ENCODE data around the gene CCDC88B.

The CCDC88B gene

GRCh38 chr11:64391839-64392238 is 51.8 kb downstream of the CCDC88B start:
- H3K4me3 ChIP-seq (ENCODE audit: low read depth, low read length): no peak overlapping the region
- TF ChIP-seq, protein P1, sequence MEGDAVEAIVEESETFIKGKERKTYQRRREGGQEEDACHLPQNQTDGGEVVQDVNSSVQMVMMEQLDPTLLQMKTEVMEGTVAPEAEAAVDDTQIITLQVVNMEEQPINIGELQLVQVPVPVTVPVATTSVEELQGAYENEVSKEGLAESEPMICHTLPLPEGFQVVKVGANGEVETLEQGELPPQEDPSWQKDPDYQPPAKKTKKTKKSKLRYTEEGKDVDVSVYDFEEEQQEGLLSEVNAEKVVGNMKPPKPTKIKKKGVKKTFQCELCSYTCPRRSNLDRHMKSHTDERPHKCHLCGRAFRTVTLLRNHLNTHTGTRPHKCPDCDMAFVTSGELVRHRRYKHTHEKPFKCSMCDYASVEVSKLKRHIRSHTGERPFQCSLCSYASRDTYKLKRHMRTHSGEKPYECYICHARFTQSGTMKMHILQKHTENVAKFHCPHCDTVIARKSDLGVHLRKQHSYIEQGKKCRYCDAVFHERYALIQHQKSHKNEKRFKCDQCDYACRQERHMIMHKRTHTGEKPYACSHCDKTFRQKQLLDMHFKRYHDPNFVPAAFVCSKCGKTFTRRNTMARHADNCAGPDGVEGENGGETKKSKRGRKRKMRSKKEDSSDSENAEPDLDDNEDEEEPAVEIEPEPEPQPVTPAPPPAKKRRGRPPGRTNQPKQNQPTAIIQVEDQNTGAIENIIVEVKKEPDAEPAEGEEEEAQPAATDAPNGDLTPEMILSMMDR (IDR thresholded peaks at IDR 0.05; ENCODE audit: insufficient read depth, low read depth, low read length, missing control alignments): no peak
- no peak for DNase-seq (ENCODE audit: low read depth)

DNA sequence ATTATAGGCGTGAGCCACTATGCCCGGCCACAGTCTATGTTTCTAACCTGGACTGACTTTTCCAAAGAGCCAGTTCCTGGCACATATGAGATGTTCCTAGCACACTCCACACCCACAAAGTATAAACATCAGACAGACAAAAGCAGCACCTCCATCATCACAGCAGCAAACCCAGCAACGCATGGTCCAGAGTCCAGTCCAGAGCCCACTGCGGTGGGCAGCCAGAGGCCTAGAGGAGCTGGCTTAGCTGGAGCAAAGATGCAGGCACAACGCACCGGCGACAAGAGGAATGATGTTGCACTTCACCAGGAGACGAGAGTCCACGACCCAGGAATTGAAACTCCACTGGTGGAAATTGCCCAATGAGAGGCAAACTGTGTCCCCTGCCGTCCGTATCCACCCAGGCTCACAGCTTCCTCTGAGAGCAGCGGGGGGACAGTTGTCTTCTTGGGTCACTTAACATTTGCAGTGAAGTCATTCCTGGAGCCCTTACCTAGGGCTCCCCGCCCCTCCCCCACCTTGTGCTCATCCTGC is 55.6 kb downstream of the CCDC88B start:
- no peak overlapping the region for H3K4me3 ChIP-seq (ENCODE audit: low read depth, low read length)
- TF ChIP-seq, protein P1 (IDR thresholded peaks at IDR 0.05; ENCODE audit: insufficient read depth, low read depth, low read length, missing control alignments): no peak
- DNase-seq (ENCODE audit: low read depth): no peak

- no peak overlapping the region for H3K4me3 ChIP-seq (ENCODE audit: low read depth, low read length)
- DNase-seq (ENCODE audit: low read depth): no peak
Measured at GRCh38 chr11:64396079-64396591, 56.1 kb downstream of the CCDC88B start.

DNA sequence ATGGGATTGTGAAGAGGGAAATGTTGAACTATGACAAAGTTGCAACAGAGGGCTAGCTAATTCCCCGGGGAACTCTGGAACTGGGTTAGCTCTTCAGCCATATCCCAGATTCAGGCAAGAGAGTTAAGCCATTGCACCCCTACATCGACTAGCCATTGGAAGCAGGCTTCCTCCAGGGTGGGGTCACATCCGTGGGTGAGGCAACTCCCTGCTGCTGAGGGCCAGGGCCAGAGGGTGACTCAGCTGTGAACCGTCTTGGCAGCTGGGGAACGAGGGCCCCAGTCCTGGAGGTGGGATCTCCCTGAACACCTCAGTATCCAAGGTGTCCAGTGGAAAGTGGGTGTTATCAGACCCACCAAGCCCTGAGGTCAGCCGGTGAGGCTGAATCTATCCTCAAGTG is 60.1 kb downstream of the CCDC88B start:
- no peak for DNase-seq (ENCODE audit: low read depth)
- TF ChIP-seq, protein P1 (IDR thresholded peaks at IDR 0.05; ENCODE audit: insufficient read depth, low read depth, low read length, missing control alignments): no peak
- H3K4me3 ChIP-seq (ENCODE audit: low read depth, low read length): no peak overlapping the region

More at GRCh38 chr11:64396079-64396591, 56.1 kb downstream of the CCDC88B start:
- TF ChIP-seq, protein P1 (IDR thresholded peaks at IDR 0.05; ENCODE audit: insufficient read depth, low read depth, low read length, missing control alignments): no peak

DNA sequence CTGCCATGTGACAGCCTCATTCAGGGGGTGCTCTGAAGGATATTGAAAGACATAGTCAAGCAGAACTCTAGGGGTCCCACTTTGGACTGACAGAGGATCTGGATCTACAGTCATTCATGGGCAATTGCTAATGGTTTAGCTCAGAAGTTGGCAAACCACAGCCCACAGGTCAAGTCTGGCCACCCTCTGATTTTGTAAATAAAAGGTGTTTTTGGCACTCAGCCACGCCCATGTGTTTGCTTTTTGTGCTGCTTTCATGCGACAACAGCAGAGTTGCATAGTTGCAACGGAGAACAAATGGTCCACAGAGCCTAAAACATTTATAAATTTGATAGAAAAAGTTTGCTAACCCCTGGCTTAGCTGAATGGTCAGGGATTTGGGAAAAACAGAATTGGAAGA is 60.7 kb downstream of the CCDC88B start:
- TF ChIP-seq, protein P1 (IDR thresholded peaks at IDR 0.05; ENCODE audit: insufficient read depth, low read depth, low read length, missing control alignments): no peak
- no peak overlapping the region for H3K4me3 ChIP-seq (ENCODE audit: low read depth, low read length)
- no peak for DNase-seq (ENCODE audit: low read depth)

DNA sequence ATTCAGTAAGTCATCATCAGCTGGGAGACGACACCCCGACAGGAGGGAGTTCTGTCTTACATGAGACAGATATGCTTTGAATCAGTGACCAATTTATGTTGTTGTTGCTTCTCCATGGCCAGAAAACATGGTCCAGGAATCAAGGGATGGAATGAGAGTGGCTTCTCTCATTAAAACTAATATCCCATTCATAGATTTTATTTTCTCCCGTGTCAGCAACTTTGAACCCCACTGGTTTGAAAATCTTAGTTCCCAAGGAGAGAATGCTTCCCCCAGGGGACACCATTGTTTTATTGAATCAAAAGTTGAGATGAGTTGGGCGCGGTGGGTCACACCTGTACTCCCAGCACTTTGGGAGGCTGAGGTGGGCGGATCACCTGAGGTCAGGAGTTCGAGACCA is 61.8 kb downstream of the CCDC88B start:
- TF ChIP-seq, protein P1 (IDR thresholded peaks at IDR 0.05; ENCODE audit: insufficient read depth, low read depth, low read length, missing control alignments): no peak
- no peak overlapping the region for H3K4me3 ChIP-seq (ENCODE audit: low read depth, low read length)
- no peak for DNase-seq (ENCODE audit: low read depth)

GRCh38 chr11:64403106-64403505 is 63.1 kb downstream of the CCDC88B start:
- no peak overlapping the region for H3K4me3 ChIP-seq (ENCODE audit: low read depth, low read length)
- TF ChIP-seq, protein P1 (IDR thresholded peaks at IDR 0.05; ENCODE audit: insufficient read depth, low read depth, low read length, missing control alignments): no peak
- DNase-seq (ENCODE audit: low read depth): no peak
